ENCODE data around the gene MPDU1. TPM values are rescaled to one million over a fixed set of nuclear protein-coding genes. Genes with fewer than 3 reads are reported as not detected.

MPDU1 gene
- polyA plus RNA-seq, 1 donor (not counting 4 experiments of a cell fraction or from before 2014, with no cell fraction given) = 57.8 TPM

DNA sequence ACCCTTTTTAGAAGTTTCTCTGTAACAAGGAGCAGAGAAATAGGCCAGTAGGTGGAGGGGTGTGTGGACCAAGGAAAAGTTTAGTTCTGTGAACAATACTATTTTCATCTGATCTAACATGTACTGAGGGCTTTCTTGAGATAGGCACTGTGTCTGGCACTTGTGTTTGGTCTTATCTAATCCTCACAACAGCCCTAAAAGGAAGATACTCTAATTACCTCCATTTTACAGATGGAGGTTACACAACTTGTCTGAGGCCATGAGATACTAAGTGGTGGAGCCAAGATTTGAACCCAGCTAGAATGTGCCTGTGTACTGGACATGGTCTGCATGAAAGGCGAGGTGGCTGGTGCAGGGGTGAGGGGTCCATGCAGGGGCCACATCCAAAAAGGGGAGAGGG, 30.3 kb upstream of the MPDU1 start:
- Histone ChIP-seq H3K9me1 (ENCODE audit: control insufficient read depth, extremely low read depth, insufficient read depth, low read length) (no peaks in the 10 kb centered on the region), H4K20me1 (ENCODE audit: control insufficient read depth, extremely low read depth, insufficient read depth, low read length) (no peaks in the 10 kb centered on the region), H3K4me3 (ENCODE audit: control insufficient read depth in 2 of 3, extremely low read depth in 1 of 3, insufficient read depth in 2 of 3, low read depth in 1 of 3, low read length in 3 of 3) (no peak overlapping the region), H3K9ac (ENCODE audit: control insufficient read depth, extremely low read depth, insufficient read depth, low read length) (no peak overlapping the region), H3K9me3 (ENCODE audit: control insufficient read depth, low read depth, low read length) (no peaks in the 10 kb centered on the region), H3K27me3 (ENCODE audit: control insufficient read depth, extremely low read depth, insufficient read depth, low read length) (no peaks in the 10 kb centered on the region), H3K27ac (ENCODE audit: control insufficient read depth, insufficient read depth, low read length) (no peak overlapping the region), H3K4me2 (ENCODE audit: control insufficient read depth, extremely low read depth, insufficient read depth, low read depth, low read length) (no peak overlapping the region), H3K4me1 (ENCODE audit: control insufficient read depth, extremely low read depth, insufficient read depth, low read length) (peaks cover 14% of the 10 kb centered on the region), H3K79me2 (ENCODE audit: control insufficient read depth, insufficient read depth, low read length) (no peaks in the 10 kb centered on the region), H2AFZ (ENCODE audit: control insufficient read depth, low read length) (no peak overlapping the region), H3K36me3 (ENCODE audit: control insufficient read depth in 2 of 2, extremely low read depth in 1 of 2, insufficient read depth in 2 of 2, low read length in 2 of 2) (no peaks in the 10 kb centered on the region)
- dilution Hi-C loops (cut with MboI; ENCODE audit: extremely low pct_ligation_motif_present, low sequenced_read_pairs) = no loop called here
- peak; percentile 13 for FAIRE-seq
- TF ChIP-seq, protein P1, sequence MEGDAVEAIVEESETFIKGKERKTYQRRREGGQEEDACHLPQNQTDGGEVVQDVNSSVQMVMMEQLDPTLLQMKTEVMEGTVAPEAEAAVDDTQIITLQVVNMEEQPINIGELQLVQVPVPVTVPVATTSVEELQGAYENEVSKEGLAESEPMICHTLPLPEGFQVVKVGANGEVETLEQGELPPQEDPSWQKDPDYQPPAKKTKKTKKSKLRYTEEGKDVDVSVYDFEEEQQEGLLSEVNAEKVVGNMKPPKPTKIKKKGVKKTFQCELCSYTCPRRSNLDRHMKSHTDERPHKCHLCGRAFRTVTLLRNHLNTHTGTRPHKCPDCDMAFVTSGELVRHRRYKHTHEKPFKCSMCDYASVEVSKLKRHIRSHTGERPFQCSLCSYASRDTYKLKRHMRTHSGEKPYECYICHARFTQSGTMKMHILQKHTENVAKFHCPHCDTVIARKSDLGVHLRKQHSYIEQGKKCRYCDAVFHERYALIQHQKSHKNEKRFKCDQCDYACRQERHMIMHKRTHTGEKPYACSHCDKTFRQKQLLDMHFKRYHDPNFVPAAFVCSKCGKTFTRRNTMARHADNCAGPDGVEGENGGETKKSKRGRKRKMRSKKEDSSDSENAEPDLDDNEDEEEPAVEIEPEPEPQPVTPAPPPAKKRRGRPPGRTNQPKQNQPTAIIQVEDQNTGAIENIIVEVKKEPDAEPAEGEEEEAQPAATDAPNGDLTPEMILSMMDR (optimal IDR thresholded peaks at IDR 0.05 in 1 of 3, IDR thresholded peaks at IDR 0.05 in 1 of 3, conservative IDR thresholded peaks at IDR 0.05 in 1 of 3; ENCODE audit: extremely low read depth in 1 of 3, insufficient read depth in 2 of 3, low read length in 3 of 3) = no peak
- TF ChIP-seq EZH2 (IDR thresholded peaks at IDR 0.05; ENCODE audit: low read length) = no peak
- no peak for DNase-seq (ENCODE audit: low read depth, low spot score)

DNA sequence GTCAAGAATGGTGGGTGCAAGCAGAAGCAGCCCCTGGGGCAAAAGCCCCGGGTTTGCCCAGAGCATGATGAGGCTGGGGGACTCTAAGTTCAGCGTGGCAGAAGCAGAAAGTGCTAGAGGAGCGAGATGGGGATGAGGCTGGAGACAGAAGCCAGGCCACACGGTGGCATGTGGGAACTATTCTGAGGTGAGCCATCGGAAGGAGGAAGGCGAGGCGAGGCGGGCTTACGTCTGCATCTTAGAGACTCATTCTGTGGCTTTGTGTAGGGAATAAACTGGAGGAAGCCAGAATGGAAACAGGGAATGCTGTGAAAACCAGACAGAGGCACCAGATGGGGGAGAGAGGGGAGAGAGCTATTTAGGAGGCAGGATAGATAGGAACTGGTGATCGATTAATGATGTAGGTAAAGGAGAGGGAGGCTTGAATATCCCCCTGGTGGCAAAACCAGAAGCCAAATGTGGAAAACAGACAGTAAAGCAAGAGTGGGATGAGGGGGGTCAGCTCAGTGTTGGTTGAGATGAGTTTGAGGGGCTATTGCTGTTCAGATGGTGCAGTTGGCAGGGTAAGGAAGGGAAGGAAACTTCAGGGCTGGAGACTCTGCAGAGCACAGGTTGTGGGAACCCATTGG, 28.2 kb upstream of the MPDU1 start:
- no peak overlapping the region for H3K4me2 ChIP-seq (ENCODE audit: control insufficient read depth, extremely low read depth, insufficient read depth, low read depth, low read length)
- no peak overlapping the region for H3K4me3 ChIP-seq (ENCODE audit: control insufficient read depth in 2 of 3, extremely low read depth in 1 of 3, insufficient read depth in 2 of 3, low read depth in 1 of 3, low read length in 3 of 3)
- no peak for TF ChIP-seq EZH2 (IDR thresholded peaks at IDR 0.05; ENCODE audit: low read length)
- TF ChIP-seq, protein P1 (optimal IDR thresholded peaks at IDR 0.05 in 1 of 3, IDR thresholded peaks at IDR 0.05 in 1 of 3, conservative IDR thresholded peaks at IDR 0.05 in 1 of 3; ENCODE audit: extremely low read depth in 1 of 3, insufficient read depth in 2 of 3, low read length in 3 of 3) = peak in 2 of 3 experiments; percentile 10 to 12
- DNase-seq (ENCODE audit: low read depth, low spot score) = no peak
- H3K79me2 ChIP-seq (ENCODE audit: control insufficient read depth, insufficient read depth, low read length) = no peaks in the 10 kb centered on the region
- H2AFZ ChIP-seq (ENCODE audit: control insufficient read depth, low read length) = no peak overlapping the region
- no peaks in the 10 kb centered on the region for H3K36me3 ChIP-seq (ENCODE audit: control insufficient read depth in 2 of 2, extremely low read depth in 1 of 2, insufficient read depth in 2 of 2, low read length in 2 of 2)
- peaks cover 26% of the 10 kb centered on the region for H3K4me1 ChIP-seq (ENCODE audit: control insufficient read depth, extremely low read depth, insufficient read depth, low read length)
- dilution Hi-C loops (cut with MboI; ENCODE audit: extremely low pct_ligation_motif_present, low sequenced_read_pairs) = no loop called here
- no peak for FAIRE-seq
- H3K9me1 ChIP-seq (ENCODE audit: control insufficient read depth, extremely low read depth, insufficient read depth, low read length) = no peaks in the 10 kb centered on the region
- no peaks in the 10 kb centered on the region for H3K9me3 ChIP-seq (ENCODE audit: control insufficient read depth, low read depth, low read length)
- no peak overlapping the region for H3K9ac ChIP-seq (ENCODE audit: control insufficient read depth, extremely low read depth, insufficient read depth, low read length)
- H4K20me1 ChIP-seq (ENCODE audit: control insufficient read depth, extremely low read depth, insufficient read depth, low read length) = no peaks in the 10 kb centered on the region
- H3K27me3 ChIP-seq (ENCODE audit: control insufficient read depth, extremely low read depth, insufficient read depth, low read length) = no peaks in the 10 kb centered on the region
- H3K27ac ChIP-seq (ENCODE audit: control insufficient read depth, insufficient read depth, low read length) = no peak overlapping the region

Data from keratinocyte (primary cell).